RWPE2 (cell line): ENCODE data around the gene RASGRP2.
A peak's percentile ranks its signal among the peaks of the same experiment; 100 is the strongest.

Experiments
- ATAC-seq: fragments of 200-7000 bp; cut with Tn5 transposase; 3 replicates; pipeline ENCODE4 v1.9.1; 2021; ENCODE audit warnings: low read depth
- DNase-seq: peaks from one replicate; pipeline ENCODE4 v3.0.0-alpha.2; 2020; ENCODE audit warnings: low spot score
- H3K27ac ChIP-seq: fragments of 450-650 bp; 2 replicates; pipeline ENCODE4 v1.5.1; 2017; ENCODE audit warnings: mild to moderate bottlenecking; ENCODE audit not compliant: poor library complexity, severe bottlenecking
- H3K27me3 ChIP-seq: fragments of 250-450 bp; sonication (Bioruptor Pico); 2 replicates; pipeline ENCODE4 v1.5.1; 2021; ENCODE audit warnings: mild to moderate bottlenecking, moderate library complexity; ENCODE audit not compliant: insufficient read depth, poor library complexity, severe bottlenecking
- H3K36me3 ChIP-seq: fragments of 250-450 bp; sonication (Bioruptor Pico); 2 replicates; pipeline ENCODE4 v1.5.1; 2020; ENCODE audit warnings: low read depth, mild to moderate bottlenecking, moderate library complexity
- H3K4me1 ChIP-seq: fragments of 250-450 bp; sonication (Bioruptor Pico); 2 replicates; pipeline ENCODE4 v1.5.1; 2021; ENCODE audit warnings: mild to moderate bottlenecking, moderate library complexity; ENCODE audit not compliant: insufficient read depth, poor library complexity, severe bottlenecking
- H3K4me3 ChIP-seq: fragments of 250-450 bp; sonication (Bioruptor Pico); 2 replicates; pipeline ENCODE4 v1.5.1; 2021; ENCODE audit warnings: mild to moderate bottlenecking, moderate library complexity; ENCODE audit not compliant: severe bottlenecking
- H3K9me3 ChIP-seq: fragments of 250-450 bp; sonication (Bioruptor Pico); 2 replicates; pipeline ENCODE4 v1.5.1; 2021; ENCODE audit warnings: mild to moderate bottlenecking, moderate library complexity; ENCODE audit not compliant: severe bottlenecking
- CTCF ChIP-seq: fragments of 450-650 bp; IDR thresholded peaks from one replicate; pipeline ENCODE4 v1.5.1; 2017; ENCODE audit warnings: mild to moderate bottlenecking, moderate library complexity; ENCODE audit not compliant: poor library complexity, severe bottlenecking

The RASGRP2 gene

GRCh38 chr11:64744544-64745188 lies 724 bp upstream of the RASGRP2 start:
- Histone ChIP-seq H3K4me3 (peak overlapping the region; percentile 25), H3K27ac (no peak overlapping the region), H3K9me3 (no peaks in the 10 kb centered on the region), H3K36me3 (no peaks in the 10 kb centered on the region), H3K4me1 (peaks cover 4% of the 10 kb centered on the region), H3K27me3 (peaks cover 23% of the 10 kb centered on the region)
- ATAC-seq (no peak), DNase-seq (no peak)
- TF ChIP-seq CTCF: no peak

- Histone ChIP-seq H3K27me3 (peaks cover 23% of the 10 kb centered on the region), H3K36me3 (no peaks in the 10 kb centered on the region), H3K9me3 (no peaks in the 10 kb centered on the region), H3K27ac (no peak overlapping the region), H3K4me1 (no peaks in the 10 kb centered on the region), H3K4me3 (peak overlapping the region; percentile 25)
- DNase-seq (no peak), ATAC-seq (peak; percentile 48)
- peak; percentile 81 for TF ChIP-seq CTCF
Observed at GRCh38 chr11:64742889-64743590, 902 bp downstream of the RASGRP2 start.

- Histone ChIP-seq H3K27me3 (peaks cover 23% of the 10 kb centered on the region), H3K4me1 (no peaks in the 10 kb centered on the region), H3K27ac (no peak overlapping the region), H3K36me3 (no peaks in the 10 kb centered on the region), H3K4me3 (peak overlapping the region; percentile 25), H3K9me3 (no peaks in the 10 kb centered on the region)
- TF ChIP-seq CTCF: no peak
- ATAC-seq: peak; percentile 19
- DNase-seq: no peak
Observed at GRCh38 chr11:64742087-64742888, 1.7 kb downstream of the RASGRP2 start.

GRCh38 chr11:64741375-64742086 lies 2.4 kb downstream of the RASGRP2 start:
- DNase-seq (no peak), ATAC-seq (no peak)
- Histone ChIP-seq H3K27me3 (peaks cover 23% of the 10 kb centered on the region), H3K4me3 (no peak overlapping the region), H3K36me3 (no peaks in the 10 kb centered on the region), H3K27ac (no peak overlapping the region), H3K9me3 (no peaks in the 10 kb centered on the region), H3K4me1 (no peaks in the 10 kb centered on the region)
- TF ChIP-seq CTCF: no peak
